Calu3 (cell line): ENCODE data around the gene RASD2. TPM values are rescaled to one million over a fixed set of nuclear protein-coding genes. Genes with fewer than 3 reads are reported as not detected.

Experiments
- BruUV-seq: library from RNA; stranded (reverse); fragments of 400-500 nt; replicated peaks from 2 replicates; lab custom pipeline; 2021; lab: Mats Ljungman, UMichigan
- CTCF ChIA-PET: fragments of 300-600 bp; sonication (Branson Sonifier 250); formaldehyde crosslinking; loops from one replicate; lab custom pipeline; 2022; ENCODE audit warnings: antibody characterized with exemption; lab: Charles Lee
- DNase-seq: peaks from one replicate; pipeline ENCODE4 v3.0.0; 2022
- H3K27ac Mint-ChIP-seq: one replicate; pipeline ENCODE4 v1.8.0; 2022; ENCODE audit warnings: mixed read lengths; ENCODE audit not compliant: unreplicated experiment
- H3K27me3 Mint-ChIP-seq: one replicate; pipeline ENCODE4 v1.8.0; 2022; ENCODE audit warnings: mixed read lengths; ENCODE audit not compliant: unreplicated experiment
- H3K36me3 Mint-ChIP-seq: one replicate; pipeline ENCODE4 v1.8.0; 2022; ENCODE audit warnings: mild to moderate bottlenecking, moderate library complexity, mixed read lengths; ENCODE audit not compliant: insufficient read depth, unreplicated experiment
- H3K4me1 Mint-ChIP-seq: one replicate; pipeline ENCODE4 v1.8.0; 2022; ENCODE audit warnings: mild to moderate bottlenecking, low read depth, mixed read lengths; ENCODE audit not compliant: unreplicated experiment
- H3K4me3 Mint-ChIP-seq: one replicate; pipeline ENCODE4 v1.8.0; 2022; ENCODE audit warnings: mild to moderate bottlenecking, low read depth, moderate library complexity, mixed read lengths; ENCODE audit not compliant: unreplicated experiment
- H3K9me3 Mint-ChIP-seq: one replicate; pipeline ENCODE4 v1.8.0; 2022; ENCODE audit warnings: low read depth, mixed read lengths; ENCODE audit not compliant: unreplicated experiment
- CTCF ChIP-seq: fragments of 200-600 bp; IDR thresholded peaks from one replicate; pipeline ENCODE4 v1.8.0; 2022; ENCODE audit warnings: antibody characterized with exemption; ENCODE audit not compliant: unreplicated experiment
- intact Hi-C: fragments of 100-400 bp; cut with micrococcal nuclease; formaldehyde crosslinking; loops from one replicate; pipeline ENCODE4 v1.10.0; 2022; ENCODE audit not compliant: unreplicated experiment
- total RNA-seq: library from RNA; stranded (reverse); gene quantifications from 2 replicates; pipeline ENCODE4 v1.2.3, GENCODE V29; 2022

Gene RASD2
- total RNA-seq, 1 experiment from 2014 or later = 0.14 TPM

GRCh38 chr22:35544189-35544588 is 3.6 kb downstream of the RASD2 start:
- CTCF ChIA-PET = interaction anchor here (0.5 kb wide), 1 partner anchor 163 kb away, joined by 3 read pairs; no protein-coding TSS in a partner anchor
- H3K27me3 Mint-ChIP-seq = peaks cover 79% of the 10 kb centered on the region

DNA sequence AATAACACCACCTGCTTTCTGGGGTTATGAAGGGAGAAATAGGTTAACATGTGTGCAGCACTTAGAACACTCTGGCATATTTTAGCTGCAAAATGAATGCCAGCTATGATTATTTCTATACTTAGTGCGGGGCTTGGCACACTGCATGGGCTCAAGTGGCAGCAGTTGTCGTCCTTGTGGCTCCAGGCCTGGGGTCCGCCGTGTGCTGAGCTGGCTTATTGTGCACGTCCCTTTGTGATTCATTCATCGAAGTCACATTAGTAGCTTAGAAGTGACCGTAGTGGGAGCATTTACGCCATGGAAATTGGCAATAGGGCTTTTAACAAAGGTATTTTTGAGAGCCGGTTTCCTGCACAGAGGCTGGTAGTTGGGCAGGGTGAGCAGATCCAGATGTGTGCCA is 4.2 kb downstream of the RASD2 start:
- intact Hi-C loops = no loop called here
- H3K27ac Mint-ChIP-seq = no peak overlapping the region
- no peak for TF ChIP-seq CTCF
- peaks cover 4% of the 10 kb centered on the region for H3K36me3 Mint-ChIP-seq
- BruUV-seq = no TSS peak
- CTCF ChIA-PET = no interaction called here
- H3K9me3 Mint-ChIP-seq = no peaks in the 10 kb centered on the region
- H3K4me3 Mint-ChIP-seq = no peak overlapping the region
- H3K4me1 Mint-ChIP-seq = peaks cover 16% of the 10 kb centered on the region
- DNase-seq = no peak
- H3K27me3 Mint-ChIP-seq = peaks cover 85% of the 10 kb centered on the region

More at GRCh38 chr22:35544189-35544588, 3.6 kb downstream of the RASD2 start:
- peaks cover 4% of the 10 kb centered on the region for H3K36me3 Mint-ChIP-seq
- H3K4me3 Mint-ChIP-seq = no peak overlapping the region
- H3K9me3 Mint-ChIP-seq = no peaks in the 10 kb centered on the region
- BruUV-seq = no TSS peak
- no peak for DNase-seq
- intact Hi-C loops = no loop called here
- H3K27ac Mint-ChIP-seq = no peak overlapping the region
- H3K4me1 Mint-ChIP-seq = peaks cover 14% of the 10 kb centered on the region
- no peak for TF ChIP-seq CTCF

DNA sequence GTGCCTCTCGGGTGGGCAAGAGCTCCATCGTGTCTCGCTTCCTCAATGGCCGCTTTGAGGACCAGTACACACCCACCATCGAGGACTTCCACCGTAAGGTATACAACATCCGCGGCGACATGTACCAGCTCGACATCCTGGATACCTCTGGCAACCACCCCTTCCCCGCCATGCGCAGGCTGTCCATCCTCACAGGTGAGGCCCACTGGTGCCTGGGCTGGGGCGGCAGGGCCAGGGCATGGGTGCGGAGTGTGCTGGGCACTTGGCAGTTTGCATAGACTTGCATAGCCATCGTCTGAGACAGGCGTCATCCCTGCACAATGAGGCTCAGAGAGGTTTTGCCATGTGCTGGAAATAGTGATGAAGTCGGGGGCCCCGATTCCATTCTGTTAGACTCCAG is 6.3 kb downstream of the RASD2 start:
- Mint-ChIP-seq H3K27me3 (peaks cover 75% of the 10 kb centered on the region), H3K36me3 (no peaks in the 10 kb centered on the region), H3K4me1 (peaks cover 9% of the 10 kb centered on the region), H3K9me3 (no peaks in the 10 kb centered on the region), H3K4me3 (no peak overlapping the region), H3K27ac (no peak overlapping the region)
- BruUV-seq = no TSS peak
- CTCF ChIA-PET = no interaction called here
- intact Hi-C loops = no loop called here
- no peak for DNase-seq
- TF ChIP-seq CTCF = no peak

GRCh38 chr22:35547987-35548721 is 7.5 kb downstream of the RASD2 start:
- Mint-ChIP-seq H3K27me3 (peaks cover 75% of the 10 kb centered on the region), H3K36me3 (peaks cover 8% of the 10 kb centered on the region), H3K4me3 (no peak overlapping the region), H3K4me1 (peaks cover 19% of the 10 kb centered on the region), H3K9me3 (no peaks in the 10 kb centered on the region), H3K27ac (no peak overlapping the region)
- BruUV-seq = no TSS peak
- TF ChIP-seq CTCF = no peak
- intact Hi-C loops = no loop called here
- CTCF ChIA-PET = interaction anchor here (0.5 kb wide), 1 partner anchor 43 kb away, joined by 5 read pairs; no protein-coding TSS in a partner anchor
- no peak for DNase-seq
